ENCODE results near the gene USP43. TPM values are rescaled to one million over a fixed set of nuclear protein-coding genes. Genes with fewer than 3 reads are reported as not detected.
A peak's percentile ranks its signal among the peaks of the same experiment; 100 is the strongest.
"Not testable (repeated sequence)": the region's sequence is repeated elsewhere in the genome, so short reads cannot be mapped to it uniquely, and the experiment has no call there.

Gene USP43
- total RNA-seq (under 1 TPM; 0.14 to 0.39 (median 0.34) TPM), polyA plus RNA-seq (under 1 TPM; 0.13 to 0.22 (median 0.17) TPM)
- long read RNA-seq, donor 1 = 0 reads
- long read RNA-seq, donor 2 = 0 reads

DNA sequence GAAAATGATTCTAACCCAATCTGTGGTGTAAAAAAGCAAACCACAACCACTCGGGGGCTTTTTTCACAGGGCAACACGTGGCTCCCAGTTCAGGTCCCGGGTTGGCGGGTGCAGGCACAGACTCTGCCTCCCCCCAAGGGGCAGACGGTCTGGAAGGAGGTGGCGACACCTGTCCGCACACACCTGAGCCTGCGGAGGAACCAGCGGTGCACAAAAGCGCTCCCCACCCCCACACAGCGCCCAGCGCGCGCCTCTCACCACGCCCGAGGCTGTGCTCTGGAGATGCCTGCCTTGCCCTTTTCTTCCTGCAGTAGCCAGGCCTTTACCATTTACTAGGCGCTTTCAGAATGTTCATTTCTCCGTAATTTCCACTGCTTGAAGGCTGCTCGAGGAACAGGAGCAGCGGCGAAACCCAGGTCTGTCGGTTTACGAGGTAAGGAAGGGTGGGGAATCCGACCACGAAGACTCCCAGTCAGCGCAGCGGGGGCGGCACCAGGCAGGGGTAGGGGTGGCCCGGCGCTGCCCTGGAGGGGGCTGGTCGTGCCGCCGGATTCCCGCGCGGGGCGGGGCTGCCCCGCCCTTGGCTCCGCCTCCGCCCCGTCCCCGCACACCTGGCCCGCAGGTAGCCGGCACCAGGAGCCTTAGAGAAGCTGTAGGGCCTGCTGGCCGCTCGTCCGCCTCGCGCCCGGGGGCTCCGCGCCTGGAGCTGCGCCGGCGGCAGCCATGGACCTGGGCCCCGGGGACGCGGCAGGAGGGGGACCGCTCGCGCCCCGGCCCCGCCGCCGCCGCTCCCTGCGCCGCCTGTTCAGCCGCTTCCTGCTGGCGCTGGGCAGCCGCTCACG lies at the start of gene USP43:
USP43 (plus strand) TSS at position 608 of the 842 bp plus-strand sequence; CDS start at position 724, 116 bp downstream.
- no peak for DNase-seq
- intact Hi-C loops (cut with DNase I; ENCODE audit: low total_unique reads) = no loop called here
- TF ChIP-seq POLR2A (IDR thresholded peaks at IDR 0.05) (no peak), POLR2AphosphoS5 (IDR thresholded peaks at IDR 0.05) (no peak), CTCF (IDR thresholded peaks at IDR 0.05 in 8 of 11, conservative IDR thresholded peaks at IDR 0.05 in 3 of 11) (no peak)
- Histone ChIP-seq H3K4me1 (peaks cover 5 to 27% (median 22%) of the 10 kb centered on the region in 6 donors), H3K4me3 (peak within 1 kb of the TSS; percentile 39 to 77 (median 54)), H3K27ac (peak within 1 kb of the TSS in 2 of 8 donors; percentile 14 to 21), H3K36me3 (no peaks in the 10 kb centered on the region), H3K27me3 (replicated peaks in 1 of 7) (peaks cover 0 to 85% (median 32%) of the 10 kb centered on the region in 7 donors), H3K9me3 (peaks cover 0 to 4% (median 0%) of the 10 kb centered on the region in 8 donors)
- WGBS, 5 donors = 0 to 1% (median 1%) methylated on average over 18 to 72 of the region's 72 CpGs

- intact Hi-C loops (cut with DNase I; ENCODE audit: low total_unique reads) = not testable (repeated sequence)
Measured at GRCh38 chr17:9597638-9598037, 47.7 kb upstream of the USP43 start.

GRCh38 chr17:9598661-9599060 lies 46.7 kb upstream of the USP43 start:
- peaks cover 0 to 4% (median 0%) of the 10 kb centered on the region in 8 donors for H3K9me3 ChIP-seq
- no peak for DNase-seq
- no peaks in the 10 kb centered on the region for H3K36me3 ChIP-seq
- no peak overlapping the region for H3K27ac ChIP-seq
- intact Hi-C loops (cut with DNase I; ENCODE audit: low total_unique reads) = no loop called here
- no peaks in the 10 kb centered on the region for H3K4me1 ChIP-seq
- H3K27me3 ChIP-seq (replicated peaks in 1 of 7) = no peaks in the 10 kb centered on the region
- H3K4me3 ChIP-seq = no peak overlapping the region
- 78 to 99% (median 92%) methylated on average over 4 of the region's 4 CpGs for WGBS, 5 donors
- TF ChIP-seq POLR2AphosphoS5 (IDR thresholded peaks at IDR 0.05) (no peak), CTCF (IDR thresholded peaks at IDR 0.05 in 8 of 11, conservative IDR thresholded peaks at IDR 0.05 in 3 of 11) (no peak), POLR2A (IDR thresholded peaks at IDR 0.05) (no peak)

More at GRCh38 chr17:9597638-9598037, 47.7 kb upstream of the USP43 start:
- not testable (repeated sequence) for H3K9me3 ChIP-seq; H3K27me3 ChIP-seq (replicated peaks in 1 of 7); DNase-seq; H3K4me3 ChIP-seq; H3K36me3 ChIP-seq; H3K4me1 ChIP-seq; H3K27ac ChIP-seq
- 91 to 96% (median 94%) methylated on average over 5 of the region's 5 CpGs for WGBS, 5 donors

GRCh38 chr17:9604583-9604982 lies 40.7 kb upstream of the USP43 start:
- H3K9me3 ChIP-seq; H3K4me1 ChIP-seq; H3K36me3 ChIP-seq; intact Hi-C loops (cut with DNase I; ENCODE audit: low total_unique reads); H3K4me3 ChIP-seq; DNase-seq; H3K27ac ChIP-seq; H3K27me3 ChIP-seq (replicated peaks in 1 of 7): not testable (repeated sequence)
- 90 to 95% (median 92%) methylated on average over 5 of the region's 5 CpGs for WGBS, 5 donors

DNA sequence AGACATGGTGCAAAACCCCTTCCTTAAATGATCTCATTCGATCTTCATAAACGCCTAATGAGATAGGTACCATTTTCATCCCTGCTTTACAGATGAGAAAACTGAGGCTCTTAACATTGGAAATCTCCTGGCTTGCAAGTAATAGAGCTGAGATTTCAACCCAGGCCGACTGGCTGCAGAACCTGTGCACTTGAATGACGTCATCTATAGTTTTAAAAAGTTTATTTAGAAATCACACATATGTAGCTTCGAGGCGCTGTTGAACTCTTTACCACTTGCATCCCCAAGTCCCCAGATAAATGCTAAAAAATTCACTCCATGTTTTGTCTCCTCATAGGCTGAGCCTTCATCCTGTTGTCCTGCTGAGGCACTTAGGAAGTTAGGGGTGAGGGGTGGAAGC lies 38.9 kb upstream of the USP43 start:
- 87 to 95% (median 93%) methylated on average over 6 of the region's 6 CpGs for WGBS, 5 donors
- Histone ChIP-seq H3K36me3 (no peaks in the 10 kb centered on the region), H3K9me3 (no peaks in the 10 kb centered on the region), H3K4me1 (no peaks in the 10 kb centered on the region), H3K4me3 (no peak overlapping the region), H3K27me3 (replicated peaks in 1 of 7) (no peaks in the 10 kb centered on the region), H3K27ac (no peak overlapping the region)
- intact Hi-C loops (cut with DNase I; ENCODE audit: low total_unique reads) = no loop called here
- no peak for DNase-seq
- TF ChIP-seq POLR2AphosphoS5 (IDR thresholded peaks at IDR 0.05) (no peak), CTCF (IDR thresholded peaks at IDR 0.05 in 8 of 11, conservative IDR thresholded peaks at IDR 0.05 in 3 of 11) (no peak), POLR2A (IDR thresholded peaks at IDR 0.05) (no peak)

- intact Hi-C loops (cut with DNase I; ENCODE audit: low total_unique reads); H3K27ac ChIP-seq; H3K36me3 ChIP-seq; DNase-seq; H3K4me3 ChIP-seq; H3K9me3 ChIP-seq; H3K27me3 ChIP-seq (replicated peaks in 1 of 7); H3K4me1 ChIP-seq: not testable (repeated sequence)
- 71 to 89% (median 76%) methylated on average over 5 of the region's 5 CpGs for WGBS, 5 donors
Measured at GRCh38 chr17:9607058-9607457, 38.3 kb upstream of the USP43 start.

All from spleen (tissue), 13 donors.